Neuronal stem cell (in vitro differentiated cells): ENCODE results near the gene DEPDC5.

Experiments used
- DNase-seq: peaks from one replicate; pipeline ENCODE4 v3.0.0-alpha.2; 2013; ENCODE audit warnings: low spot score
- H2AFZ ChIP-seq: one replicate; pipeline ENCODE4 v1.6.1; 2013; ENCODE audit warnings: mild to moderate bottlenecking, low read length, inconsistent platforms
- H2AK5ac ChIP-seq: 2 replicates; pipeline ENCODE4 v1.6.1; 2013; ENCODE audit warnings: low read depth, mild to moderate bottlenecking, inconsistent platforms, low read length, moderate library complexity, mixed read lengths
- H2BK120ac ChIP-seq: 2 replicates; pipeline ENCODE4 v1.6.1; 2013; ENCODE audit warnings: low read depth, mild to moderate bottlenecking, inconsistent platforms, low read length, moderate library complexity, mixed read lengths
- H2BK12ac ChIP-seq: one replicate; pipeline ENCODE4 v1.6.1; 2013; ENCODE audit warnings: low read length, inconsistent platforms
- H2BK15ac ChIP-seq: 2 replicates; pipeline ENCODE4 v1.6.1; 2013; ENCODE audit warnings: mild to moderate bottlenecking, low read length, inconsistent platforms, mixed read lengths
- H2BK5ac ChIP-seq: one replicate; pipeline ENCODE4 v1.6.1; 2013; ENCODE audit warnings: inconsistent platforms, mild to moderate bottlenecking, low read length, moderate library complexity
- H3K14ac ChIP-seq: one replicate; pipeline ENCODE4 v1.6.1; 2013; ENCODE audit warnings: low read length, inconsistent platforms
- H3K18ac ChIP-seq: 2 replicates; pipeline ENCODE4 v1.6.1; 2013; ENCODE audit warnings: low read length, inconsistent platforms
- H3K23ac ChIP-seq: 2 replicates; pipeline ENCODE4 v1.6.1; 2013; ENCODE audit warnings: low read depth, mild to moderate bottlenecking, mixed read lengths, low read length, inconsistent platforms; ENCODE audit not compliant: poor library complexity
- H3K27ac ChIP-seq: replicated peaks from 3 replicates; pipeline ENCODE4 v1.5.1; 2013; ENCODE audit warnings: low read length, inconsistent platforms
- H3K27me3 ChIP-seq, 3 experiments: 2 replicates each; pipeline ENCODE4 v1.6.1; 2013; ENCODE audit warnings: low read length in 3 of 3, mild to moderate bottlenecking in 2 of 3, inconsistent platforms in 1 of 3, low read depth in 1 of 3, mixed read lengths in 1 of 3, moderate library complexity in 1 of 3; ENCODE audit not compliant: control insufficient read depth in 3 of 3, insufficient read depth in 3 of 3
- H3K36me3 ChIP-seq, 2 donors: replicated peaks in 1 of 2; 2 replicates each; pipeline ENCODE4 v1.6.1; 2013; ENCODE audit warnings: low read length in 2 of 2; ENCODE audit not compliant: control insufficient read depth in 2 of 2, insufficient read depth in 2 of 2
- H3K4ac ChIP-seq: 2 replicates; pipeline ENCODE4 v1.6.1; 2013; ENCODE audit warnings: inconsistent platforms, mild to moderate bottlenecking, low read length, moderate library complexity
- H3K4me1 ChIP-seq, 2 donors: 1 replicate in 1 of 2; 2 replicates in 1 of 2; pipeline ENCODE4 v1.6.1; 2013; ENCODE audit warnings: low read length in 2 of 2, low read depth in 1 of 2; ENCODE audit not compliant: control insufficient read depth in 2 of 2, insufficient read depth in 1 of 2
- H3K4me2 ChIP-seq: one replicate; pipeline ENCODE4 v1.6.1; 2013; ENCODE audit warnings: mild to moderate bottlenecking, low read length, inconsistent platforms; ENCODE audit not compliant: insufficient read depth, poor library complexity, severe bottlenecking
- H3K4me3 ChIP-seq, 2 donors: 2 replicates each; pipeline ENCODE4 v1.5.1; 2013; ENCODE audit warnings: low read length in 2 of 2, mild to moderate bottlenecking in 2 of 2, inconsistent platforms in 1 of 2, moderate library complexity in 1 of 2
- H3K79me1 ChIP-seq: one replicate; pipeline ENCODE4 v1.6.1; 2013; ENCODE audit warnings: low read depth, mild to moderate bottlenecking, inconsistent platforms, low read length, moderate library complexity
- H3K9ac ChIP-seq: one replicate; pipeline ENCODE4 v1.6.1; 2013; ENCODE audit warnings: mild to moderate bottlenecking, low read depth, low read length, inconsistent platforms; ENCODE audit not compliant: poor library complexity
- H3K9me3 ChIP-seq, 2 donors: replicated peaks in 1 of 2; 2 replicates each; pipeline versions ENCODE3 to v1.6.1; 2013; ENCODE audit warnings: low read length in 2 of 2, mild to moderate bottlenecking in 2 of 2, inconsistent platforms in 1 of 2, low read depth in 1 of 2, mixed read lengths in 1 of 2, moderate library complexity in 1 of 2; ENCODE audit not compliant: control insufficient read depth in 2 of 2, insufficient read depth in 1 of 2
- H4K8ac ChIP-seq: one replicate; pipeline ENCODE4 v1.6.1; 2013; ENCODE audit warnings: low read depth, mild to moderate bottlenecking, inconsistent platforms, low read length, moderate library complexity
- H4K91ac ChIP-seq: one replicate; pipeline ENCODE4 v1.6.1; 2013; ENCODE audit warnings: low read length, low read depth, mild to moderate bottlenecking, inconsistent platforms; ENCODE audit not compliant: poor library complexity
- WGBS, 2 donors: extraction: QIAGEN DNeasy Blood & Tissue Kit; methylation state at CpG; one replicate each; pipeline ENCODE4 v1.1.7; 2013; ENCODE audit warnings: missing lambda C conversion rate in 2 of 2, mixed read lengths in 1 of 2; ENCODE audit not compliant: insufficient read length in 2 of 2, insufficient replicate concordance in 1 of 2; ENCODE audit errors: extremely low coverage in 2 of 2; 5-methylcytosine and 5-hydroxymethylcytosine counted together

The DEPDC5 gene

GRCh38 chr22:31896472-31896871 lies 142.7 kb downstream of the DEPDC5 start:
- H3K23ac ChIP-seq: no peak overlapping the region
- H2AFZ ChIP-seq: no peak overlapping the region
- no peak overlapping the region for H2BK12ac ChIP-seq
- no peak for DNase-seq
- no peak overlapping the region for H3K4me2 ChIP-seq
- peaks cover 11 to 40% of the 10 kb centered on the region in 2 donors for H3K4me1 ChIP-seq
- H3K36me3 ChIP-seq: peaks cover 2 to 37% of the 10 kb centered on the region in 2 donors
- H3K4ac ChIP-seq: no peak overlapping the region
- WGBS, 2 donors: no CpG with 5 or more reads among the region's 1 CpG
- no peak overlapping the region for H3K4me3 ChIP-seq
- no peaks in the 10 kb centered on the region for H3K9me3 ChIP-seq
- no peak overlapping the region for H3K9ac ChIP-seq
- no peak overlapping the region for H2BK120ac ChIP-seq
- H2BK5ac ChIP-seq: no peak overlapping the region
- H3K14ac ChIP-seq: no peak overlapping the region
- H4K8ac ChIP-seq: no peak overlapping the region
- H3K27me3 ChIP-seq: no peaks in the 10 kb centered on the region
- H3K79me1 ChIP-seq: no peaks in the 10 kb centered on the region
- H3K27ac ChIP-seq: no peak overlapping the region
- no peak overlapping the region for H4K91ac ChIP-seq
- no peak overlapping the region for H2BK15ac ChIP-seq
- no peak overlapping the region for H3K18ac ChIP-seq
- H2AK5ac ChIP-seq: no peak overlapping the region

DNA sequence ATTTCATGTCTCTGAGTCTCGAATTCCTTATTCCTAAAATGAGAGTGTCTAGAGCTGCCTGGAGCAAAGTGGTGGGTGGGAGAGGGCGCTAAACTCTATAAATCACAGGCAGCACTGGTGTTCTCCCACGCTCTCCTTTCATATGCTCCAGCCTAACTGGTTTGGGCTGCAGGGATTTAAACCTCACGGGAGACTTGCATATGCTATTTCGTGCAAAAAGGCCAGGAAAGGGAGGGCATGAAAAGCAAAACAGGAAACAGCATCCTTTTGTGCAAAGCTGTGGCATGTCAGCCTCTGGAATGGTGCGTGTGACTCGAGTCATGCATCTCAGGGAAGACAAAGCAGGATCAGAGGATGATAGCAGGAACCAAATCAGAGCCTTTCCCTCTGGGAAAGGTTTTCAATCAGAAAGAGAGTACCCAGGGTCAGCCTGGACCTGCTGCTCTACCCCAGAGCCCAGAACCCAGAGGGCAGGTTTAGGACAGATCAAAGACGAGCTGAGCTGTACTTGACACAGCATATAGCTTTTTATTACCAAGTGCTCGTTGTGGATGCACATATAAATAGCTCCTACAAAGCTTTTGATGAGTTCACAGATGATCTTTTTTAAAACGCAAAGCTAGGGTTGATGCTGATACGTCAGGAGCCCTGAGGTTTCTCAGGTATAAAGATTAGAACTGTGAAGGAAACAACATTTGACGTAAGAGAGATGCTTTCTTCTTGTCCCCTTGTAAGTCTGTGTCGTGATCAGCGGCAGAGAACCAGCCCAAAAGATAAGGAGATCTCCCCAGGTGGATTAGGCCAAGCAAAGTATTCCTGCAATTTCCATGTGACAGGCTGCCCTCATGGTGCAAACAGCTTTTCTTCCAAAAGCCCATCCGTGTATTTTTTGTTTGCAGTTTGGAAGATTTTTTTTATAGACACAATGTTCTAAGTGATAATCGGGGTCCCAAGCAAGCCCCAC lies 144.3 kb downstream of the DEPDC5 start:
- Histone ChIP-seq H3K18ac (no peak overlapping the region), H3K4me2 (no peak overlapping the region), H3K9ac (no peak overlapping the region), H3K27ac (no peak overlapping the region), H4K8ac (no peak overlapping the region), H3K4me1 (peaks cover 11 to 32% of the 10 kb centered on the region in 2 donors), H3K36me3 (peaks cover 5 to 52% of the 10 kb centered on the region in 2 donors), H2BK120ac (no peak overlapping the region), H2AFZ (peak overlapping the region; percentile 31), H3K9me3 (no peaks in the 10 kb centered on the region), H3K27me3 (no peaks in the 10 kb centered on the region), H3K14ac (no peak overlapping the region), H3K79me1 (no peaks in the 10 kb centered on the region), H3K4me3 (no peak overlapping the region), H2BK15ac (no peak overlapping the region), H2AK5ac (no peak overlapping the region), H3K23ac (no peak overlapping the region), H3K4ac (no peak overlapping the region), H2BK5ac (no peak overlapping the region), H2BK12ac (no peak overlapping the region), H4K91ac (no peak overlapping the region)
- no peak for DNase-seq
- WGBS, 2 donors: no CpG with 5 or more reads among the region's 16 CpGs

GRCh38 chr22:31898926-31899325 lies 145.1 kb downstream of the DEPDC5 start:
- H4K8ac ChIP-seq: no peak overlapping the region
- peak; percentile 23 for DNase-seq
- no peak overlapping the region for H2BK15ac ChIP-seq
- H2BK5ac ChIP-seq: no peak overlapping the region
- no peak overlapping the region for H2BK12ac ChIP-seq
- peaks cover 5 to 54% of the 10 kb centered on the region in 2 donors for H3K36me3 ChIP-seq
- no peak overlapping the region for H3K23ac ChIP-seq
- H2AFZ ChIP-seq: peak overlapping the region; percentile 31
- no peaks in the 10 kb centered on the region for H3K27me3 ChIP-seq
- H4K91ac ChIP-seq: no peak overlapping the region
- no peak overlapping the region for H2AK5ac ChIP-seq
- H3K4me2 ChIP-seq: no peak overlapping the region
- no peak overlapping the region for H3K27ac ChIP-seq
- H2BK120ac ChIP-seq: no peak overlapping the region
- peaks cover 8 to 25% of the 10 kb centered on the region in 2 donors for H3K4me1 ChIP-seq
- no peak overlapping the region for H3K4me3 ChIP-seq
- no peak overlapping the region for H3K4ac ChIP-seq
- no peak overlapping the region for H3K14ac ChIP-seq
- H3K79me1 ChIP-seq: no peaks in the 10 kb centered on the region
- no CpG with 5 or more reads among the region's 2 CpGs for WGBS, 2 donors
- no peaks in the 10 kb centered on the region for H3K9me3 ChIP-seq
- H3K18ac ChIP-seq: no peak overlapping the region
- H3K9ac ChIP-seq: no peak overlapping the region

- no peak for DNase-seq
- no CpG with 5 or more reads among the region's 4 CpGs for WGBS, 2 donors
Observed at GRCh38 chr22:31899669-31900068, 145.8 kb downstream of the DEPDC5 start.

More at GRCh38 chr22:31899669-31900068, 145.8 kb downstream of the DEPDC5 start:
- Histone ChIP-seq H2BK5ac (no peak overlapping the region), H3K23ac (no peak overlapping the region), H3K9ac (no peak overlapping the region), H2AK5ac (no peak overlapping the region), H4K8ac (no peak overlapping the region), H3K27ac (no peak overlapping the region), H2BK120ac (no peak overlapping the region), H3K4me2 (no peak overlapping the region), H3K4ac (no peak overlapping the region), H3K4me1 (peaks cover 8 to 21% of the 10 kb centered on the region in 2 donors), H3K4me3 (no peak overlapping the region), H3K18ac (no peak overlapping the region), H2AFZ (no peak overlapping the region), H3K9me3 (no peaks in the 10 kb centered on the region), H4K91ac (no peak overlapping the region), H3K36me3 (peaks cover 5 to 56% of the 10 kb centered on the region in 2 donors), H3K27me3 (no peaks in the 10 kb centered on the region), H2BK12ac (no peak overlapping the region), H3K79me1 (no peaks in the 10 kb centered on the region), H2BK15ac (no peak overlapping the region), H3K14ac (no peak overlapping the region)
